GM19452 (cell line): ENCODE measurements around the gene NINL.
"Not testable (repeated sequence)": the region's sequence is repeated elsewhere in the genome, so short reads cannot be mapped to it uniquely, and the experiment has no call there.

Experiments used
- ATAC-seq: cut with Tn5 transposase; IDR thresholded peaks from one replicate; pipeline ENCODE4 v1.9.1; 2021; ENCODE audit not compliant: unreplicated experiment

Gene NINL

DNA sequence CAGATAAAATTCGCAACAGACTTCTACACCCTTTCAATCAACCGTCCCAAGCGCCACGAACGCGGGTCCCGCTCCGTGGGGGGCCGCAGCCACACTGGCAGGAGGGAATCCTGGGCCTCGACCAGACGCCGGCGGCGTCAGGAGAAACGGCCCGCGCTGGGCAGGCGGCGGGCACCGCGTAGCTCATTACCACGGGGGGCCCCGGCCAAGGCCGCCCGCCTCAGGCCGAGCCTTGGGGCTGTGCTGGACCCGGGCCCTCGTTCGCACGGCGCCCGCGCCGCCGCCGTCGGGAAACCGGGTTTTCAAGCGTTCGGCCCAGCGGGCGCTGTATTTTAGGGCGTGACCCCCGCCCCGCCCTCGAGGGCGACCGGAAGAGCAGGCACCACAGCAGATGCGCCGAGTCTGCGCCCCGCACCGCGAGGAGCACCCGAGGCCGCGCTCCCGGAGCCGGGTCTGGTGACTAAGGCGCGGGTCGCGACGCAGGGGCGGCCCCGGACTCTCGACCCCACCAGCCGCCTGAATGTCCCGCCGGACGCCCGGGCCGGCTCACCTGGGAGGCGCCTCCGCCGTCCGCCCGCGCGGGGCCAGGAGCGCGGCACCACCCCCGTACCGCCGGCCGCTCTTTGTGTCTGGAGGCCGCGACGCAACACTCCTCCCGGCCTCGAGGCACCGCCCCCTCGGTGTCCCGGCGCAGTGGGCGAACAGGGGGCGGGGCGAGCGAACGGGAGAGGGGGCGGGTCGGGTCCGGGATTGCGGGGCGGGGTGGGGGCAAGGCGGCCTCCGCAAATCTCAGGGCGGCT is at the start of gene NINL:
TSS of gene NINL (minus strand) at position 627 of the 800 bp plus-strand sequence. CDS start 58,944 bp downstream, outside the sequence.
- ATAC-seq, result no peak

DNA sequence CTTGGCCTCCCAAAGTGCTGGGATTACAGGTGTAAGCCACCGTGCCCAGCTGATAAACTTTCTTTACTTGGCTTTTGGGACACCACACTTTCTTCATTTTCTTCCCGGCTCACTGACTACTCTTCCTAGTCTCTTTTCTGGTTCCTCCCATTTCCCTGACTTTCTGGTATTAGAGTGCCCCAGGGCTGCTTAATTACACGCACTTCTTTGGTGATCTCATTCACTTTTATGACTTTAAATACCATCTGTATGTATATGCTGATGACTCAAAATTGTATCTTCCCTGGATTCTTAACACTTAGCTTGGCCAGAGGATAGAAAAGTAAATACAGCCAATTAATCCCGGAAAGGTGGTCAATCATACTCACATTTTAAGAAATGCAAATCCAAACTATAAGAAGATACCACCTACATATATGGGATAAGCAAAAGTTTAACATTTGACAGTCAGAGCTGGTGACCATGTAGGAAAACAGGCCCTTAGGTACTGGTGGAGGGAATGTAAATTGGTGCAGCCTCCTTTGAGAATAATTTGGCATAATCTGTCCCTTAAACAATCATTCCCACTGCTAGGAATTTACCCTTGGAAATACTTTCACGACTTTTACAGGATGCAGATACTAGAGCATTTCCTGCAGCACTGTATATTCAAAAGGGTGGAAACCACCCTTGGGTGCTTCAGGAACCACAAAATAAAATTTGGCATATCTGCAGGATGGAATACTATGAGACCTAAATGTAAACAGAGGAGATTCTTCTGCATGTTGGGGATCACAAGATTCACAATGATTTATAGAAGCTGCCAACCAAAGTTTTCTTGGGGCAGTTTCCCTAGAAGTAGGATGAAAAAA is 47.8 kb upstream of the NINL start:
- ATAC-seq, result no peak

GRCh38 chr20:25630615-25631014 is 45.3 kb upstream of the NINL start:
- ATAC-seq, result not testable (repeated sequence)

DNA sequence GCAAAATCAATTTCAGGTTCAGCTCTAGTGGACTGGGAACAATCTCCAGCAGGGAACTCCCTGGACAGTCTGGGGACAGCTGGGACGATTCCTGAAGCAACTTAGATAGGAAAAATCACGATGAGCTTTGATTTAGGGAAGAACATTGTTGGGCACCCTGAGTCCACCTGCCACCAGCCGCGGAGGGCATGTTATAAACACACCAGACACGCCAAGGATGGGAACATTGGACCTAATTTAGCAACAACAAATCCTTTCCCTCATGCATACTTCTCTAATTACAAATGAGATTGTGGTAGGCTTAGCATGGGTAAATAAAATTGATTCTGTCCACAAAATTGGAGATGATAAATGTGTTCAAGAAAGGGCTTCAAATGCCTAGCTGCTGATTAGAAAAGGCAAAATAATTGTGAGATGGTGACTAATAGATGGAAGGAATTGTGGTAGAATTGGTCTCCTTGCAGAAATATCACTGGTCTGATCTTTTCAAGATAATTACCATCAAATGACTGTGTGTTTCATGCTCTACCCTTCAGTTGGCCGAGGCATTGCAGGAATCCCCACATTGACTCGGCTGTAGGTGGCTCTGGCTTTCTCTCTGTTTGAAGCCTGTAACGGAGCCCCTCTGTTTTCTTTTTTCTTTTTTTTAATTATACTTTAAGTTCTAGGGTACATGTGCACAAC is 44.6 kb upstream of the NINL start:
- no peak for ATAC-seq

DNA sequence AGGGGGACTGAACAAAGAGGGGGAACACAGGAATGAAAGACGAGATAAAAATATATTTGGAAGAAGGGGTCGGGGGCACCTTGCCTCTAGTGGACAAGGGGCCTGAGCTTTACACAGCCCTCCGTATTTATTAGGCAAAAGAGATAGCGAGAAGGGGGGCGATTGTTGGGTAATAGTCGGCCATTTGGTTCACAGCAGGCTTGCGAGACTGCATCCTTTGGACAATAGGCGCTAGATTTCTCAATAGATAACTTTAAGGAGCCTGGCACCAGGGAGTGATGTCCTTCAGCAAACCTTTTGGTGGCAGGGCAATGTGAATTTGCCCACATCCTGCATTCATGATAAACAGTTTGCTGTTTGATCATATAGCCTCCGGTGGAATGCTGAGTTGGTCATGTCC is 41.4 kb upstream of the NINL start:
- no peak for ATAC-seq

- ATAC-seq, result no peak
These were observed 39.2 kb upstream of the NINL start for GRCh38 chr20:25624500-25624939.

DNA sequence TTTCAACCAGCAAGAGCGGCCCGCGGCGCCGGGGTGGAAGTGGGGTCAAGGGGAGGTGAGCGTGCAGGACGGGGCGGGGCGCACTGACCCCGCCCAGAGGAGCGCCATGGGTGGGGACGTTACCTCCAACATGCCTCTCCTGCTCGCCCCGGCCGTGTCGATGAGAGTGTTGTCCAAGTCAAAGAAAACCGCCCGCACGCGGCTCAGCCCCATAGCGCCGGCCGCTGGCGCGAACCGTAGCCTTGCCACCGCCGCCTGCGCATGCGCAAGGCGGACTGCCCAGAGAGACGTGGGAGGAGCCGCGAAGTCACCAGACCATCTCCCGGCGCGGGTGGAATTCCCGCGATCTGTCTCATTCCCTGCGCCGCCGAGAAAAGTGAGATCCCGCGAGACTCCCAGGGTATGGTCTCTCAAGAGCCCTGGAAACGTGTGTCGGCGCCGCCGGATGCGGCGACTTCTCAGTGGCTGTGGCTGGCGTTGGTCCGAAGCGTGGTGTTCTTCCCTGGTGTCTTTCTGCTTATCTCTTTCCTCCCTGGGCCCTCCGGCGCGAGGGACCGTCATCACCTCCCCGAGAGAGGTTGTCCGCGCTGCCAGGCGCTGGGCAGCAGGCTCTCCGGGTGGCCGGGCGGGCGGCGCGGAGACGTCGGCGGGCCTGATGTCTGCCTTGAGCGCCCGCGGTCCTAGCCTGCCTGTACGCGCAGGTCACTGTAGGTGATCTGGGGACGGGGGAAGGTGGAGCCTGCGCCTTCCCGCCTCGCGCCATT is 38.6 kb upstream of the NINL start, which contains the start of gene NANP:
TSS of gene NANP (minus strand) at position 279 of the 764 bp plus-strand sequence. CDS start at position 213, 66 bp downstream.
- peak; percentile 85 for ATAC-seq

DNA sequence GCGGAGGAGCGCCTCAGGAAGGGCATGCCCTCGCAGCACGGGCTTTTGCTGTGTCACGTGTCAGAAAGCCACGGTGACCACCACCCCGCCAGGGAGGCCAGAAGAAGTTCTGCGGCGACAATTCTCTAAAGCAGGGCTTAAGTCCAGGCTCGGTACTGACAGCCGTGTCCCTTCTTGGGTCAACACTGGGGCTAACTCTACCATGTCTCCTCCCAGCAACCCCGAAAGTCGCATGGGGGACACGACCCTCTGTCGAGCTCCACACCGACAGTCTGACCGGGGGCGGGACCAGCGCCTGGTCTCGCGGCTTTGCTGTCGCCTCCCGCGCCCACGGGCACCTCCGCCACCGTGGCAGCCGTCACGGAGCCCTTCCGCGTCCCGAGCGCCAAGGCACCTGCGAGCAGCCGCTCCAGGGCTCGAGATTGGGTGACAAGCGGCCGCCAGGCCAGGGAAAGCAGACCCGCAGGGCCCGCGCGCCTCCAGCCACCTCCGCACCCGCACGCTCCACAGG is 37.9 kb upstream of the NINL start:
- ATAC-seq, result peak; percentile 6

- ATAC-seq, result no peak
These were observed 37.3 kb upstream of the NINL start for GRCh38 chr20:25622450-25623224.

GRCh38 chr20:25622049-25622448 is 36.7 kb upstream of the NINL start:
- ATAC-seq, result no peak

GRCh38 chr20:25619514-25619913 is 34.2 kb upstream of the NINL start:
- ATAC-seq, result no peak

- no peak for ATAC-seq
These were observed 23.4 kb upstream of the NINL start for GRCh38 chr20:25608774-25609173.

DNA sequence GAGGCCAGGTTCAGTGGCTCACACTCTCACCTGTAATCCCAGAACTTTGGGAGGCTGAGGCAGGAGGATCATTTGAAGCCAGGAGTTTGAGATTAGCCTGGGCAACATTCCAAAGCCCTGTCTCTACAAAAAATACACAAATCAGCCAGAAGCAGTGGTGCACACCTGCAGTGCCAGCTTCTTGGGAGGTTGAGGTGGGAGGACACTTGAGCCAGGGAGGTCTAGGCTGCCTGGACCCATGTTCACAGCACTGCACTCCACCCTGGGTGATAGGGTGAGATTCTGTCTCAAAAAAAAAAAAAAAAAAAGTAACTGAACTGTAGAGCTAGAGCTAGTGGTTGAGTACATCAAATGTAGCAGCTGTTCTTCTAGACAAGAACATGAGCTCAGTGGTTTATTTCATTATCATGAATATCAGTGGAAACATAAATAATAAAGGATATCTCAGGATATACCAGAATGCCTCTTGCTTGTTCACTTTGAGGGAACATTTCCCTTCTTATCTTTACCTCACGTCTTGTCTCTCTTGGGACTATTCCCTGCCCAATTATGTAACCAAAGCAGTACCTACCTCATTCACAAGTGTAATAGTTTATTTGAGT is 20.9 kb upstream of the NINL start:
- no peak for ATAC-seq

DNA sequence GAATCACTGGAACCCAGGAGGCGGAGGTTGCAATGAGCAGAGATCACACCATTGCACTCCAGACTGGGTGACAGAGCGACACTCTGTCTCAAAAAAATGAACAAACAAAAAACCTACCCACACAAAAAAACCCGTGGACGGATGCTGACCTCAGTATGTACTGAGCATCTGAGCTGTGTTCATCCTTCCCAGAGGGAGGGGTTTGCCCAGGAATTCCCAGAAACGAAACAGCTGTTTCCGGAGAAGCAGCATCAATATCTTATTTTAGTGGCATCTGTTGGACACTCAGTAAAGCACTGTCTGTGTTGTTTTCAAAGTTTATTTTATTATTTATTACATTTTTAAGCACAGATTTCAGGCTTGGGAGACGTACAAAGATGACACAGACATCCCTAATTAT is 19.8 kb upstream of the NINL start:
- ATAC-seq, result no peak

GRCh38 chr20:25604611-25605010 is 19.3 kb upstream of the NINL start:
- ATAC-seq, result no peak

DNA sequence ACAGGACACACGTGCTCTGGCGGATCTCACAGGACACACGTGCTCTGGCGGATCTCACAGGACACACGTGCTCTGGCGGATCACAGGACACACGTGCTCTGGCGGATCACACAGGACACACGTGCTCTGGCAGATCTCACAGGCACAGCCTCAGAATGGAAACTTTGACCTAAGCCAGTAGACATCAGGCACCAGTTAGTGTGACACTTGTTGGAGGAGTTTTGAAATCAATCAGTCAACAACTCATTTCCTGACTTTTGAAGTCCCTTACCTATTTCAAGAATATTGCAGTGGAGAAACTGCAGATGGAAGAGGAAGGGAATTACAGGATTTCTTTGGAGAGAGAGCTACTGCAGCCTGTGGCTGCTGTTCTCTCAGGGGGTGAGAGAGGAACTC is 17.6 kb upstream of the NINL start:
- not testable (repeated sequence) for ATAC-seq

GRCh38 chr20:25602191-25602913 is 17.0 kb upstream of the NINL start:
- ATAC-seq, result not testable (repeated sequence)

GRCh38 chr20:25601659-25602058 is 16.3 kb upstream of the NINL start:
- ATAC-seq, result no peak
